Posterior vena cava (tissue), 2 donors: ENCODE results near the gene TPD52L2. TPM values are rescaled to one million over a fixed set of nuclear protein-coding genes. Genes with fewer than 3 reads are reported as not detected.
"Not testable (repeated sequence)": the region's sequence is repeated elsewhere in the genome, so short reads cannot be mapped to it uniquely, and the experiment has no call there.

Source experiments
- DNase-seq: peaks from one replicate; pipeline ENCODE4 v3.0.0-alpha.2; 2020; ENCODE audit warnings: low spot score
- intact Hi-C, 2 donors: fragments of 100-400 bp; cut with DNase I; formaldehyde crosslinking; loops; one replicate each; pipeline versions ENCODE4 v1.14.1 to v1.14.2; 2022 to 2023
- total RNA-seq, 2 donors: library from RNA; stranded (reverse); fragmentation: NEBNext Ultra II Directional; extraction: Animal tissue kit (Norgen Biotek cat#: 25700); gene quantifications; one replicate each; pipeline ENCODE4 v1.2.1, GENCODE V29; 2021
- donor health status: DM: yes; HTN: yes; CAD: no.
- donor health status: DM: yes; HTN: yes; CAD: no.

Gene TPD52L2
- total RNA-seq, 2 donors from 2014 or later = 113 to 132 TPM

DNA sequence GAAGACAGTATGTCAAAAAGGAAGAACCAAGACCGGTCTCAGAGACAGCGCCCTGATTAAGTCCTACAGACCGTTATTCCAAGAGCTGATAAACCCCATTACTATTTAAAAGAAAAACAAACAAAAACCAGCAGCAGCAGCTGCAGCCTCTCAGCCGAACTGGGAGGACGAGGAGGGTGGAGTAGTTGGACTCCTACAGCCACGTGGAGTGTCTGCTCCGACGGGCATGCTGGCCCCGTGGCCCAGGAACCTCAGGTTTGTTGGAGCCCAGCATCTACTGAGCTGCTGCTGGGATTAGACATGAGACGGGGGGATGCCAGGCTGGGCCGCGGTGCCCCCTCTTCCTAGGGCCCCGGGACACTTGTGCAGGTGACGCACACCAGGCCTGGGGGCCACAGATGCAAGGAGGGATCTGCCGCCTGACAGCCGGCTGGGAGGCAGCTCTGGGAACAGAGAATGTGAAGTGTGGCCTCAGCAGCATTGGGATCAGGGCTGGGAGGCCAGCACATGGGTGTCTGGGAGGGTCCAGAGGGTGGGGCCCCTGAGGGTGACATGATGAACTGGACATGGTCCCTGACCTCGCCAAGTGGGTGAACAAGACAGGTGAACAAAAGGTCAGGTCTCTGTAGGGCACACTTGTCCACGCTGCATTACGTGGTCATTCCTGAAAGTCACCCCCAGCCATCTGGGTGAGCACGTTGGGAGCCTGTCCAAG, 31.1 kb upstream of the TPD52L2 start:
- intact Hi-C loops = no loop called here
- no peak for DNase-seq

- intact Hi-C loops = no loop called here
- no peak for DNase-seq
These were observed 30.6 kb upstream of the TPD52L2 start for GRCh38 chr20:63834491-63834880.

DNA sequence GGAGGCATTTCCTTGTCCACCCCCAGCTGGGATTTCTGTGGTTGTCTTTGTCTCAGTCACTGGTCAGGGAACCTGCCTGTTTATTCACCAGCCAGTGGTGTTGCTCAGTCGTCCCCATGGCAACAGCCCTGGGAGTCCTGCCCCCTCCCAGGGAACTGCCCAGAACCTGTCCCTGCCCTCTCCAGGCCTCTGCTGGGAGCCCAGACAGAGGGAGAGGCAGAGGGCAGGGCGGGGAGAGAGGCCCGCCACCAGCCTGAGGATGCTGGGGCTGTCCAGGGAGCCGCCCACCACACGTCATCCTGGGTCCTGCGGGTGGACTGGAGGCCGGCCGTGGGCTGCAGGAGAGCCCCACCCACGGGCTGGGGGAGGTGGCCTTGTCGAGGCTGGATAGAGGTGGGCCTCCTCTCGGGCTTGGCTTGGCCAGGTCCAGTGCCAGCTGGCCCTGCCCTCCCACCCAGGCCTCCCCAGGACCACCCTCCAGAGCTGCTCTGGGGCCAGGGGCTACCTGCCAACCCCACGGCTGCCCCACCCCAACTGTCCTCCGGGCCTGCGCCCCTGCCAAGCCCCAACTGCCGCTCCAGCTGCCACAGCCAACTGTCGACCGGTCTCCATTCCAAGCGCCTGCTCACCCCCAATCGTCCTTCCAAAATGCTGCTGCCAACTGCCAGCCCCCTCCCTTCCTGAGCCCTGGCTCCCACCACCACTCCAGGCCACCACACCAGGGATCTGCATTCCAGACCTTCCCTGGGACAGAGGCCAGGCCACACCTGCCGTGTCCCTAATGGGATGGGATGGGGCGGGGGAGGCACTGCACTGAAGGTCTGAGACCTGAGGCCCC, 29.8 kb upstream of the TPD52L2 start:
- peak; percentile 96 for DNase-seq

GRCh38 chr20:63836458-63837344, 28.4 kb upstream of the TPD52L2 start:
- intact Hi-C loops = no loop called here
- DNase-seq = no peak

More for the DNA sequence above, 29.8 kb upstream of the TPD52L2 start:
- intact Hi-C loops = no loop called here

- no peak for DNase-seq
These were observed 27.6 kb upstream of the TPD52L2 start for GRCh38 chr20:63837479-63837878.

DNA sequence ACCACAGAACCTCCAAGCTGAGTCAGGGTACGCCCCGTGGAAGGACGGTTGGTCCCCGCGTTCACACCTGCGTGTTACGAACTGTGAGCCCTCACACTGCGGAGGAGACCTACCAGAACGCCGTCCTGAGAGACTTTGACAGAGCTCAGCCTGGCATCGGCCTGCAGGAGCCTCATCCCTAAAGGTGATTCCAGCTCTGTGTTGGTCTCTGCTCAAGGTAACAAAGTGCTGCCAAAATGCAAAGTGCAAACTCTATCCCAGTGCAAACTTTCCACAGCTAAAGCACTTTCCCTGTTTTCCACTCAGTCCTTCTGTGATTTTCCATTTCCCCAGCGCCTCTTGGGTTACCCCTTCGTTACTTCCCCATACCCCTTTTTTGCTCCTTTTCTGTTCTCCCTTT, 25.4 kb upstream of the TPD52L2 start:
- intact Hi-C loops = no loop called here
- DNase-seq = no peak

More at GRCh38 chr20:63837479-63837878, 27.6 kb upstream of the TPD52L2 start:
- intact Hi-C loops = no loop called here

DNA sequence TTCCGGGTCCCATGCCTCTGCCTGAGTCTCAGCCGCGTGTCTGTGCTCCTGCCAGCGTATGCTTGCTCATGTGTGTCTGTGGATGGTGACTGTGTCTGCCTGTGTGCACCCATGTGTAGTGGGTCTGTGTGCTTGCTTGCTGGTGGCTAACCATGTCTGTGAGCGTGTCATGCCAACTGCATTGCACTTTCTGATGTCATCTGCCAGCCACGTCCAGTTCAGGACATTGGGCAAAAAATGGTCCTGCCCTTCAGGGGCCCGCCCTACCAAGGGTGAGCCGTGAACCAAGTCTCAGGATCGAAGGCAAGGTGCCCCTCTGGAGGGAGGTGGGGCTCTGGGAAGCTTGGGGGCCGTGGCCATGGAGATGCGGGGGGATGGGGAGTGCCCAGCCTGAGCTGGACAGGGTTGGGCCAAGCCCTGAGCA, 24.7 kb upstream of the TPD52L2 start:
- no peak for DNase-seq
- intact Hi-C loops = no loop called here

GRCh38 chr20:63842258-63842657, 22.8 kb upstream of the TPD52L2 start:
- intact Hi-C loops = no loop called here
- no peak for DNase-seq

GRCh38 chr20:63843222-63843621, 21.8 kb upstream of the TPD52L2 start:
- intact Hi-C loops = no loop called here
- DNase-seq = no peak

DNA sequence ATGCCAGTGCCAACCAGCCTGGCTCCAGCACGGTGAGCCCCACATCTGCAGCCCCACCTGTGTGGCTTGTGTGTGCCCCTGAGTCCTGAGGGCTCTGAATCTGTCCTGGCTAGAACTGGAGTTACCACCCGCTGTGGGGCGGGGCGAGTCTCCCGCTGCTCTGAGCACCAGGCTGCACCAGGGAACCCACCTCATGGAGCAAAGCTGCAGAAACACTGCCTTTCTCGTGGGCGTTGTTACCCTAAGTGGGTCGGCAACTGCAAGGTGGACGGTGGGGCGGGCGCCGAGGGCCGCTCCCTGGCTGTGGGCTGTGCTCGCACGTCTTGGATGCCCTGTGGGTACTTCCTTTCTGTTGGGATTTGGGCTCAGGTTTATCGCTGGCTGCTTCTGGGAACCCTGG, 21.3 kb upstream of the TPD52L2 start:
- intact Hi-C loops = no loop called here
- DNase-seq = no peak

GRCh38 chr20:63844511-63844991, 20.5 kb upstream of the TPD52L2 start:
- intact Hi-C loops = no loop called here
- DNase-seq = no peak

DNA sequence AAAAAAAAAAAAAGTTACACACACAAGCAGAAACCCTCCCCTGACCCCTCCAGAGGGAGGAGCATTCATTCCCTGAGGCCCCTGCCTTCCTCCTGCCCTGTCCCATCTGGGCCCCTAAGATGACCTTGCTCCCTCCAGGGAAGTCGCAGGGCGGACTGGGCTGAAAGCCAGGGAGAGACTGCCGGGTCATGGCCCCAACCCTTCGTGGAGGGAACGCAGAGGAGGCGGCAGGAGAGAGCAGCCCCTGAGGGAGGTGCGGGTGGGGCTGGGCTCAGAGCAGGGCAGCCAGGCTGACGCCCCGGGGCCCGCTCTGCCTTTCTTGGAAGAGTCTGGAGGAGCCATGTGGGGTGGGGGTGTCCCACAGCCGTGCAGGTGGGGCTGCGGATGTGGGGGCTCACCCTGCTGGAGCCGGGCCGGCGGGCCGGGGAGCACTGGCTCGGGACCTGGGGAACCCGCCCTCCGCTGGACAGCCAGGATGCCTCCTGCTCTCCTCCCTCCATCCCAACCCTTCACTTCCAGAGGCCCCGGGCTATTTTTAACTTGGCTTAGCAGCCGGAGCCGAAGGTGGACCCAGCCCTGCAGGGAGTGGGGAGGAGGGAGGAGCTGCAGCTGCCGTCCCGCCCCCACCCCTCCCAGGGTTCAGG, 18.8 kb upstream of the TPD52L2 start:
- intact Hi-C loops = no loop called here
- no peak for DNase-seq

- intact Hi-C loops = no loop called here
- DNase-seq = no peak
These were observed 18.2 kb upstream of the TPD52L2 start for GRCh38 chr20:63846888-63847236.

DNA sequence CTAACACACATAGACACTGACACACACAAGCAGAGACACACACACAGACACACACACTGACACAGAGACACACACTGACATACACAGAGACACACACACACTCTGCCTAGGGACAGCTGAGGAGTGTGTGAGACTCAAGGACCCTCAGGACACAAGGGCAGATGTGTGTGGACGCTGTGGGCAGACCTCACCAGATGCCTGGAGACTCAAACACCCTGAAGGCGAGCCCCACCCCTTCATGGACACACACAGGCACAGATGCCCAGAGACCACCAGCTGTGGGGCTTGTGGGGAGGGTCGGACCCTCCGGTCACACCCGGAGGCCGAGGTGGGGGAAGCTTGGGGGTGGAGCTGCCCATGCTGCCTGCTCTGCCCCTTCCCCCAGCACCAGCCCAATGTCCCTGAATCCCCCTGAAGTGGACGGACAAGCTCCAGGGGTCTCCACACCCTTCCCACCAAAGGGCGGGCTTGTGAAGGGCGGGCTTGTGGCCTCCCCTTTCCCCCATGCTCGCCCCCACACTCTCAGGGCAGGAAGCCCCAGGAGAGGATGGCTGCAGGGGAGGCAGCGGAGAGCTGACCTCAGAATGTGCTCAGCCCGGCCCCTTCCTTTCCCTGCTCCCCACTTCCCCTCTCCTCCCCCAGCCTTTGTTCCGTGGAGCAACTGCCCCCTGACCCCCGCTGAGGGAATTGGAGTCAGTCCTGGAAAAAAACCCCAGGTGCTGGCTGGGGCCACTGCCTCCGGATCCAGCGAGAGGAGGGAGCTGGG, 17.6 kb upstream of the TPD52L2 start:
- intact Hi-C loops = no loop called here
- no peak for DNase-seq

DNA sequence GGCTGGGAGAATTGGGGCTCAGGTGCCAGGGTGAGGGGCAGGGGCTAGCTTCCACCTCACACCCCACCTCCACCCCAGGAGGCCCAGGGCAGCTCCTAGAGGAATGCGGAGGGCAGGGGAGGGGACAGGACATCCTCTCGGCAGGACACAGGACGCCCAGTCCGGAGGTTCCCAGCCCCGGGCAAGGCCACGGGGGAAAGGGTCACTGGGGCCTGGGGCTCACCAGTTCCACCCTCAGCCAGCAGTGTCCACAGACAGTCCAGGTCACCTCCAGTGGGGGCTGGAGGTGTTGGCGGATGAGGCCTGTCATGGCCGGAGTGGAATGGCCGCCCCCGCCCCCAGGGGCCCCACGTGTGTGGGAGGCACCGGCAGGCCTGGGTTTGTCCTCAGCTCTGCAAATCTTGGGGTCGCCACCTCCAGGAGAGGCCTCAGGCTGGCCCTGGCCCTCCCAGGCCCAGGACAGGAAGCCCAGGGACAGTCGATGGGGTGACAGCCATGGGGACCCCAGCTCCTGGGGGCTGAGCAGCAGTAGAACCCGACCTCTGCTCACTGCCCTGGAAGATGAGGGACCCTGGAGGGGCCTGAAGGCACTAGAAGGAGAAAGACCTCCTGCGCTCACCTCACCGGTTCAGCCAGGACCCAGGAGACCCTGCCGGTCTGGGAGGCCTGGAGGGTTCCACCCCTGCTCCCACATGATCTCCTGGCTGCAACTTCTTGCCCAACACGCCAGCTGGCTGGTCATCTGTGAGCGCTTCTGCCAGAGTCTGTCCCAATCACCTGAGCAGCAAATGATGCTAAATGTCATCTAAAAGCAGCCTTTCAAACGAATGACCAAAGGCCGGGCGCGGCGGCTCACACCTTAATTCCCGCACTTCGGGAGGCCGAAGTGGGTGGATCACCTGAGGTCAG, 16.8 kb upstream of the TPD52L2 start:
- intact Hi-C loops = no loop called here
- DNase-seq = no peak

DNA sequence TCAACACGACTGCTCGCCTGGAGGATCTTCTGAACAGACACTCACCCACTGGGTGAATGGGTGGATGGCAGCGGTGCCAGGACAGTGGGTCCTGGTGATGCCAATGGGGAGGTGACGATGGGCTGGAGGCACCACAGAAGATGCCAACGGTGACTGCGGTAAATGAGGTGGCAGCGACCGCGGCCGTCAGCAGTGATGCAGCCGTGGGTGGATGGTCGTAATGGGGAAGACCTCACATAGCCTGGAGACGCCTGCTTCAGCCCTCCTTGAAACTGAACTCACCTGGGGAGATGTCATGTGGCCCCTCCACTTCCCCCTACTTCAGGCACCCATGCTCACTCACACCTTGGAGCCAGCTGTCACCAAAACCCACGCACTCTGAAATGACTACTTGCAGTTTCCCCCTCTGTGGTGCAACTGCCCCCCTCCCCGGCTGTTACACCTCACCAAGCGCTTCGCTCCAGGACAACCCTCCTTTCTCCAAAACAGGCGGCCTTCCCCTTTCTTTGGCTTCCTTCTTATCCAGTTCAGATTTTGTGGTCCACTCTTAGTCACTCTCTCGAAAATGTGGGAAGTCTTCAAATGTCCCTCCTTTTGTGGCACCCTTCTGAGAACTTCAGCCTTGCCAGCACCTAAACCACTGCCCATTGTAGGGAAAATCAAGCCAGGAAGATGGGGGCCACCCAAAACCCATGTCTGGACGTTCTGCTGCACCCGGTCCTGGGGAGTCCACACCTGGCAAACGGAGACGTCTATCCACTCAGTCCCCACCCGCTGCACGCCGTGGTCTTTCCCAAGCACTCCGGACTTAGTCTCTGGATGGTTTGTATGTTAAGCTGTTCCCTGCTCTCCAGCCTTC, 14.2 kb upstream of the TPD52L2 start:
- intact Hi-C loops = no loop called here
- DNase-seq = no peak

- DNase-seq, intact Hi-C loops: not testable (repeated sequence)
These were observed 13.5 kb upstream of the TPD52L2 start for GRCh38 chr20:63851548-63851943.
